ENCODE data around the gene SLC1A3.
"Not testable (repeated sequence)": the region's sequence is repeated elsewhere in the genome, so short reads cannot be mapped to it uniquely, and the experiment has no call there.

Gene SLC1A3

DNA sequence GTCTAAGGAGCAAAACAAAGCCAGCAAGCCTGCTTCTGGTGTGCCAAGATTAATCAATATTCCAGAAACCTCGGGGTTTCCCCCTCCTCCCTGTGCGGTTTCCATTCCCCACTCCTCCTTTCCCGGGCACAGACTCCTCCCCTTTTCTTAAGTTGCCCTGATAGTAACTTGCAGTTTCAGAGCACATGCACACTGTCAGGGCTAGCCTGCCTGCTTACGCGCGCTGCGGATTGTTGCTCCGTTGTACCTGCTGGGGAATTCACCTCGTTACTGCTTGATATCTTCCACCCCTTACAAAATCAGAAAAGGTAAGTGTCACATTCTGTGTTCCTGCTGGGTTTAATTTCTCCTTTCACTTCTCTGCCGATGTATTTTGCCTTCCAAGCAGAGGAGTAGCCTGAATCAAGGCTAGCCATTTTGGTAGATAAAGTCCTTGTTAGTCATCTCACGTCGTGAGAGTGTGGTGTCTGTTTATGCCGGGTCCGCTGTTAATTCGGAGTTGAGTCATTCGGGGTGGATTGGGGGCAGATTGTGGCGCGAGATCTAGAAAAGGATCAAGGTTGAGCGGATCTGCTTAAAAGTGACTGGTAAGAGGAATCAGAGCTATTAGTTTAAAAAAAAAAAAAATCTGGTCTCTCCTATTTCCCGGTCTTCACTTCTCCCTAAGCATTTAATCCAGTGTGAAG, at the start of gene SLC1A3:
Gene SLC1A3, plus strand, starts transcription at position 179 of the 686 bp plus-strand sequence. CDS start 1,818 bp downstream, outside the sequence.
- no peak for DNase-seq

DNA sequence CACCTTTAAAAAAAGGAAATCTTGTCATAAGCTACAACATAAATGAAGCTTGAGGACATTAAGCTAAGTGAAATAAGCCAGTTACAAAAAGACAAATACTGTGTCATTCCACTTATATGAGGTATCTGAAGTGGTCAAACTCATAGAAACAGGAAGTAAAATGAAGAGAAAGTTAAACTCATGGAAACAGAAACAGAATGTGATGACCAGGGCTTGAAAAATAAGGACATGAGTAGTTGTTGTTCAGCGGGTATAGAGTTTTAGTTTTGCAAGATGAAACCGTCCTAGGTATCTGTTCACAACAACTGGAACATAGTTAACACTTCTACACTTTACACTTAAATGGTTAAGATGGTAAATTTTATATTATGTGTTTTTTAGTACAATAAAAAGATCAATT, 47.8 kb upstream of the SLC1A3 start:
- DNase-seq = no peak

DNA sequence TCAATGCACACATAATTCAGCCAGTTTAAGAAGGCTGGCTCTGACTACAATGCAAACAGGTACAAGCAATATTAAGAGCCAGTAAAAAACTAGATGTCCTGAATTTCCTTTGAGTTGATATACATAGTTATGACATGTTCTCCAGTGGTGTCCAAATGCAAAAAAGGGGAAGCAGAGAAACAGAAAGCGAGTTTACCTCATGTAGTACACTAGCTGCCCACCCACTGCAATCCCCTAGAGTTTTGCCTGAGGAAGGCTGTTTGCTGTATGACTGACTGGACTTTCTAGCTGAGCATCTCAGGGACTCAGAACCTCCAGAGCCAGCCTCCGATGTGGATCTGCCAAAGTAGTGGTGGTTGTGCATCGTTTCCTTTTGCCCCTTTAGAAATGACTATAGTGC, 44.8 kb upstream of the SLC1A3 start:
- no peak for DNase-seq

DNA sequence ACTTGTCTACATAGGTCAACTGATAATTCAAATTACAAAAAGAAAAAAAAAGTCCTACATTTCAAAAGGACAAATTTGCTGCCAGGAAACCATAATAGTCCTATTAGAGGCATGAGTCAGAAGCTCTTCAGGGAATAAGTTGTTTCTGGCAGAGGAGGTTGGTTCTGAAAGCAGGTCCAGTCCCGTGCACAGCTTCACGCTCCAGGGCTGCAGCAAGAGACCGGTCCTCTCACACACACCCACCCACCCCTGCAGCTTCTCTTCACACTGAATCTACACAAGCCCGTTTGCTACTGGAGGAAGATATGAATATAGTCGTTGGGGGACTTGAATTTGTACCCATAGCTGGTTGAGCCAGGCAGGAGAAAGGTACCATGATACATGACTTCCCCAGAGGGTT, 36.9 kb upstream of the SLC1A3 start:
- no peak for DNase-seq

DNA sequence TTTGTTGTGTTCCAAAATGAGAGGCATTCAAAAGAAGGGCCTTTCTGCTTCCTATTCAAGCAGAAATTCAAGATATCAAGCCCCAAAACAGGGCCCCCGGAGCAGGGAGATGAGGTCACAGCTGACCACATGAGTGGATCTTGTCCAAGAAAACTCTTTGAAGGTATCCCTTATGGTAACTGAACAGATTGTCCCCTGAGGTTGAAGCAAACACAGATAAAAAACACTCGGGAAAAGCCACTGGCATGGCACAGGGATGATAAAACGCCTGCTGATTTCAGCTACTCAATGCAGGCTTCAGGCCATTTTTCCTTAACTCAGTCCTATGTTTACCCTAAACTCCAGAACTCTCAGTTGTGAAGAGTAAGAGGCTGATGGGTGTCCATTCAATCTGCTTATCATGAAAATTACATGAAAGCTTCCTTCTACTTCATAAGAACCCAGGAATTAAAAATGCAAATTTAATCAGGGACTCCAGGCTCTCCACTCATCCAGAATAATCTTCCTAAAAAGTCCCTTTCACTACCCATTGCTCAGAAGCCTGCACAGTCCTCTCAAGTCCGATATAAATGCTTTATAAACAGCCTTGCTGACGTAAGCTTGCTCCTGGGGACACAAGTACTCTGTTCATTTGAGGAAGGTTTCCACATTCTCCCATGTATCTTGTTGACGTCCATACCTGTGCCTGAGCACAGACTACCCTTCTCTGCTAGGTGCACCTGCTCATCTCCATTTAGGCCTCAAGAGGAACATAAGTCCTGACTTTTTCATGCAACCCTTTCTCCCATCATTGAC, 35.9 kb upstream of the SLC1A3 start:
- no peak for DNase-seq

DNA sequence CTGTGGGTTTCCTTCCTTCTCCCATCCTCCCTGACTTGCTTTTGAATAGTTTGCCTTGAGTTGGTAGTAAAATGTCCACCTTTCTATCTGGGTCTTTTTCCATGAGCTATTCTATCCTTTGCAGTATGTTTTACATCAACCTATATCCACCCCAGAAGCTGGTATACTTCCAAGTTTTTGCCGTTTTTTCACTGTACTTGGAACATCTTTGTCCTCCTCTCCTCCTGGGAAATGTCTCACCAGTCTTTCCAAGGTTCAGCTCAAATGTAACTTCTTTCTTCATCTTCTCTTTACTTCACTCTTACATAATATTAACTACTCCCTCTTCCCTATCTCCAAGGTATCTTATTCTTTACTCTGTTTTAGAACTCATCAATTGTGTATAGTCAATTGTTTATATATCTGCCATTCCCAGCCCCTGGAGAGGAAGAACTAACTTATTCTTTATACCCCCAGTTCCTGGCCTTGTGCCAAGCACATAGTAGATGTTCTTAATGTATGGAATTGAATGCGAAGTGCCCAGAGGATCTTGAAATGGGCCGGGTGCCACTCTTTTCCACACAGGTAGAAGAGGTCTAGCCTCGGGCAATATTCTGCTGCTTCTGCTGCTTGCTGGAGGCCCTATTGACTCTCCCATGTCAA, 34.9 kb upstream of the SLC1A3 start:
- no peak for DNase-seq

DNA sequence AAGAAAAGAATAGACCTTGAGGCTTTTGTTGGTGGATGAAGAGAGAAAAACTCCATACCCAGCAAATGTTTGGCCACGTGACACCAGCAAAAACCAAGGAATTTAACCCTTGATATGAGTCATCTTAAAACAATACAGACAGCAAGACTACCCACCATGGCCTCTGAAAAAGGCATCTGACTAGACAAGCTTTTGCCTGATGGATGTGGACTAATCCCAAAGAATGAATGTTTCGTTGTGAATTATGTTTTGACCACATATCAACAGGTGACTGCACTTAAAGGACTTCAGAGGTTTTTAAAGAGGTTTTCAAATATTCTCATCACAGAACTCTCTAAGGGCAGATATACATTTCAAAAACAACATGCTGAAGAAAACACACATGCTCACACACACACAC, 33.0 kb upstream of the SLC1A3 start:
- no peak for DNase-seq

DNA sequence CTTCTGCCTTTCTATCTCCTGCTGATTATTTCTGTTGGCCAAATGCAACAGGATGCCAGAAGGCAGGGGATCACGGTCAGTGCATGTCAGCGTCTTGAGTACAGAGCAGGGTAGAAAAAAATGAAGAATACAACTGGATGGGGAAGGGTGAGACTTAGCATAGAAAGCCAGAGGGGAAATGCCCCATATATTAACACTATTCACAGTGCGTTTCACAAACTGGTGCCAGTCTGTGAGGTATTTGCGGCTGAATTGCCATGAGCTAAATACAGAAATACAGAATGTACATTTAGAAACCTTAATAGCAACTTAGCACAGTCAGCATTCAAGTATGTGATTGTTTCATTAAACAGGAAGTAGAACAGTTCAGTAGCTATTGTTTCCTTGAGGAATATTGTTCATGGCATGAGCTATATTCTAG, 31.0 kb upstream of the SLC1A3 start:
- no peak for DNase-seq

DNA sequence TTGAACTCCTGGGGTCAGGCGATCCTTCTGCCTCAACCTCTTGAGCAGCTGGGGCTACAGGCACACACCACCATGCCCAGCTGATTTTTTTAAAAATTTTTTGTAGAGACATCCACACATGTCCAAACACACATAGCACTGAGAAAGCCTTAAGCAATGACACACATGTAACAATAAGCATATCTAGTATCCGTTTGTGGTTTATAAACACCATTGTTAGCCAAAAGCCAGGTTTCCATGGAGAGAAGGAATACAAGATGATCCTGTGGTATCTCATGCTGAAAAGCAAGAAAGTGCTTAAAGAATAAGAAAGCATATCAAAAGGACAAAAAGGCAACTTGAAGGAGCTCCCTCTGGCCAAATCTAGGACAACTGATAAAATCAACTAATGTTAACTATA, 29.7 kb upstream of the SLC1A3 start:
- DNase-seq = no peak

DNA sequence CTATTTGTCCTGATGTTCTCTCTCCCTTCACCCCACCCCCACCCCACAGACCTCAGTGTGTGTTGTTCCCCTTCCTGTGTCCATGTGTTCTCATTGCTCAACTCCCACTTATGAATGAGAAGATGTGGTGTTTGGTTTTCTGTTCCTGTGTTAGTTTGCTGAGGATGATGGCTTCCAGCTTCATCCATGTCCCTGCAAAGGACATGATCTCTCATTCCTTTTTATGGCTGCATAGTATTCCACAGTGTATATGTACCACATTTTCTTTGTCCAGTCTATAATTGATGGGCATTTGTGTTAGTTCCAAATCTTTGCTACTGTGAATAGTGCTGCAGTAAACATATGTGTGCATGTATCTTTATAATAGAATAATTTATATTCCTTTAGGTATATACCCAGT, 26.5 kb upstream of the SLC1A3 start:
- DNase-seq = not testable (repeated sequence)

DNA sequence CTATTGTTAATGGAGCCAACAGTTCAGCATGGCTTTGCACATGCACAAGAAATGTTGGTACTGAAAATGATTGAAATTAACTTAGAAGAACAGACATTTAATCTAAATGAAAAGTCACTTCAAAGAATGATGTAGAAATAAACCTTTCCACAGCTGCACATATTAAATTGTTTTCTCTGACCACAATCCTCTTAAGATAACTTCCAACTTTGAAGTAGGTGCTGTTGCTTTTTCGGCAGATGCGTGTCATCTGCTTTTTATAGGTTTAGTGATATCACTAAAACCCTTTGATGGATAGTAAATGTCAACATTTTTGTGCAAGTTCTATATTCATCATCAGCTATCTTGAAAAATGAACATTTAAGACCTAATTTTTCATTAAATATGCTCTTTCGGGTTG, 25.3 kb upstream of the SLC1A3 start:
- DNase-seq = no peak

DNA sequence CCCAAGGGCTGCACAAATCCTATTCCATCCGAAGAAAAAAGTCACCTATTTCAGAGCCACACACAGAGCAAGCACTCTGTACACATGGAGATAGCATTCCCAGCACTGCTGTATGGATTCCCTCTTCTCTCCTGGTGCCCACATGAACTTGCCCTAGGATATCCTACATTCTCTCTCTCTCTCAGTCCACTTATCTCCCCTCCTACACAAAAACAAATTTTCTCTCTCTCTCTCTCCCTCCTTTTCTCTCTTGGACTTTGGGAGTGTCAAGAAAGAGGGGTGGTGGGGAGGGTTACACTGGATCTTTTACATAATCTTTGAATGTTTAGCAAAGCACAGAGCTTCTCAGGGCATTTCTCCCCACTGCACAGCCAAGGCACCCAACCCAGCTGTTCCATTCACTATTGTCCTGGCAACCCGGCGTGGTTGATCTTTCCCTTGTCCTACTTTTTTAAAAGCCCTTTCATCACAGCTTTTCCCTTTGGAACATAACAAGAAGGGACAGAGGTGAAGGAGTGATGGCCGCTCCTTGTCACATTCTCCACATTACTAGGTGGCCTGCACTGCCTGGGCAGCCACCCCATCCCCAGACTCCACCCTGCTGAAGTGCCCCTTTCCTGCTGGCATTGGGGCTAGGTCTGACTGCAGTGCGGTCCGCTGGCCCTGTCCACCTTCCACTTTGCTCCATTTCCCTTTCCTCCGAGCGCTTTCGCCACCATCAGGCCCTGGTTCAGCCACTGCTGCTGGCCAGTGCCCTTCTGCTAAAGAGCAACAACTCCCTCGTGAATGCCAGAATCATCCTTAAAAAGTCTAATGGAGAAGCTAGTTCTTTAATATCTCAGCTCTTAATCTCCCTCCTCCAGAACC, 22.2 kb upstream of the SLC1A3 start:
- DNase-seq = no peak

DNA sequence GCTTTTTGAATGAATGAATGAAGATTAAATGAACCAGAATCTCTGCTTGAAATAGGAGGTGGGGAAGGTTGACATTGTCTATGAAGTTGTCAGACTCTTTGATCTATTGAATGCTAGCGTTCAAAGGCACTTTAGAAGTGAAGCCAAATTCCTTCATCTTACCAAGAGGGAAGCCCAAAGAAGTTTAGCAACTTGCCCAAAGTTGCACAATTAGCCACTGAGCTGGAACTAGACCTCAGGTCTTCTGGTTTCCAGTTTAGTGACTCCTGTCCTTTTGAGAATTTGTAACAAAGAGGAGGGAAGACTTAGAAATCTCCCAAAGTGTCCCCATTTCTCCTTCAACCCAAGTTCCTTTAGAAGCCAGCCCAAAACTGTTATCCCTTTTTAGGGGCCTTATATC, 20.7 kb upstream of the SLC1A3 start:
- no peak for DNase-seq

DNA sequence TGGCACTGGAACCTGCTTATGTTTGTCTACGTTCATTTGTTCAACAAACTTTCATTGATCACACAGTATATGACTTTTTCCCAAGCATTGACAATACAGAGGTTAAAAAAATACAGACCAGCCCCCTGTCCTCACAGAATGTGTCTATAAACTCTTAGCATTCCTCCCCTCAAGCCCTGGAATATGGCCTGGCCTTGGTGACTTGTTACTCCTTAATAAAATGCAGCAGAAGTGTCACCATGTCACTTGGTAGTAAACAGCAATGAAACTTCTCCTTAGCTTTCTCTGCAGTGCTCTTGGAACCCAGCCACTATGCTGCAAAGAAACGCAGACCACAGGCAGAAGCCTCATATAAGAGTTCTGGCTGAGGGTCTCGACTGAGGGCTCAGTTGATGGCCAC, 19.1 kb upstream of the SLC1A3 start:
- DNase-seq = no peak

DNA sequence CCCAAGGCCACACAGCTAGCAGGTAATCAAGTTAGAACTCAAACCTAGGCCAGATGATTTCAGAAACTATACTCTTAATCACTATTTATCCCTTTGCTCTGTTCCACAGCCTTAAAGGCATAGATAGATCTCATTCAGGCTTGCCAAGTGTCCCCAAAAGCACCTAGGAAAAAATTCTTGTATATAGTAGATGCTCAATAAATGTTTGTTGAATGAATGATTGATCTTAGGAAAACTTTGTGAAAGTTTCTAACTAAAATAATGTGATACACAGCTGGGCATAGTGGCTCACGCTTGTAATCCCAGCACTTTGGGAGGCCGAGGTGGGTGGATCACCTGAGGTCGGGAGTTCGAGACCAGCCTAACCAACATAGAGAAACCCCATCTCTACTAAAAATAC, 16.7 kb upstream of the SLC1A3 start:
- DNase-seq = not testable (repeated sequence)

DNA sequence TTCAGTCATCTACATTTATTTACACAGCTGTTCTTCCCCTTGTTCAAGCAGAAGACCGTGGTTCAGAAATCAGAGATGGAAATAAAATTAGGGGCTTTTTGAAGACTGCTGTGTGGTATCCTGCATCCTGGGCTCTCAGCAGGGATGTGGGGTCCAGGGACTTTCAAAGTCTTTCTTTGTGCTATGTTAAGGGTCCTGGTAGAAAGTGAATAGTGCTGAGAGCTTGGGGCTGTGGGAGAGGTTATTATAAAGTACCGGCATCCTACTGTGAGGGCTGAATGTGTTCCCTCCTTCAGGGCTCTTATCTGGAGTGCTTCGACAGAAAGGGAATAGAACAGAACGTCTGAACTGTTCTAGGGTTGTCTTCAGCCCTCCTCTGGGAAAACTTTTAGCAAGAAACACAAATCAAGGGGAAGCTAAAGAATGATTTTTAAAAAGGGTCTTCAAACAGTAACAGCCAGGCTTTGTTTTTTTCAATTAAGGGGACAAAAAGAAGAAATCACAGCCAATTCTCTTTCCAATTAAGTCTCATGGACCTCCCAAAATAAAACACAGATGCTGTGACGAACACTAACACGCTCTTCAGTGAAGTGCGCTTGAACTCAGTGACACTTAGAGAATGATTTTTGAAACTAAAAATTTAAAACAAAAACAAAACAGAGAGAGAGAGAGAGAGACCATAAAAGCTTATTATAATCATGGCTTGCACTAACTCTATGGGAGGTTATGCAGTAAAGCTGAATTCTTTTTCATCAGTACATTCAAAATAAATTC, 15.7 kb upstream of the SLC1A3 start:
- no peak for DNase-seq

DNA sequence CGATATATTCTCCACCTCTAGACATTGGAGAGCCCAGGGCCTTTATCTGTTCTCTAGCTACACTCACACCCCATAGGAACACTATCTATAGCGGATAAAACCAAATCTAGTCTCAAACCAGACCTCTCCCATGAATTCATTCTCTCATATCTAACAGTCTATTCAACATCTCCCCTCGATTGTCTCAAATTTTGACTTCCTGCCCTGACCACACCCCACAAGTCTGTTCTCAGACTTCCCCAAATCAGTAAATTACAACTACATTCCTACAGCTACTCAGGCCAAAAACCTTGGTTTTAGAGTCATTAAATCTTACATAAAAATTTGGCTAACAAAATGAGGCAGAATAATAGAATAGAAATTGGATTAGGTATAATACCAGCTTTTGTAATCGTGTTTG, 12.5 kb upstream of the SLC1A3 start:
- no peak for DNase-seq

DNA sequence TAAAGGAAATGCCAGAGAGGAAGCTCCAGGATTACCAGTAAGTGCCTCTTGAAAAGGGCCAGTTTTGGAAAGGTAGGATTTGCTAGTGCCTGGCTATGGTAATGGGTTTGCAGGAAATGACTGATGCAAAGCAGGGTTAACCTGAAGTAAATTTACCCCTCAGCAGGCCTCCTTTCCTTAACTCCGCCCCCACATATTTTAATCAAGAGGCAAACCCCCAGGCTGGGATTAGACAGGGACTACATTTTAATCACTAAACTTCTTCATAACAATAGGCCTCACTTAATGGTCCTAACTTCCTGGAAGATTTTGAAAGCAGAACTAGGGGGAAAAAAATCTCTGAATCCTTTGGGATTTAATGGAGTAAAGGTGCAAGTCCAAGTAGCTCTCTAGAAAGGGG, 10.2 kb upstream of the SLC1A3 start:
- no peak for DNase-seq

DNA sequence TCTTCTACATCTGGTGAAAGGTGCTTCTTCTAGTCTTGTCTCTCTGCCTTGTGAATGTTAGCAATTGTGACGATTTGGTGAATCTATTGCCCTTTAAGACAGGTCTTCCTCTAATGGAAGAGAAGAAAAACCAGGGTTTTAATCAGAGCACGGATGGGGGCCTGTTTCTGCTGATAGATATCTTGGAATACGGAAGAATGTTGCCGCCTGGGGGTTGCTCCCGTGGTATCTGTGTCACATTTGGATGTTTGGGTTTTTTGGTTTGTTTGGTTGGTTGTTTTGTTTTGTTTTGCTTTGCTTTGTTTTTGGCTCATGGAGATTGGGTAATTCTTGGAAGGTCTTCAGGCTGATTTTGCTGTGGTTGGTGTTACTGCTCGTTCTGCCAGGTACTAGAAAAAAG, 9.7 kb upstream of the SLC1A3 start:
- DNase-seq = no peak

DNA sequence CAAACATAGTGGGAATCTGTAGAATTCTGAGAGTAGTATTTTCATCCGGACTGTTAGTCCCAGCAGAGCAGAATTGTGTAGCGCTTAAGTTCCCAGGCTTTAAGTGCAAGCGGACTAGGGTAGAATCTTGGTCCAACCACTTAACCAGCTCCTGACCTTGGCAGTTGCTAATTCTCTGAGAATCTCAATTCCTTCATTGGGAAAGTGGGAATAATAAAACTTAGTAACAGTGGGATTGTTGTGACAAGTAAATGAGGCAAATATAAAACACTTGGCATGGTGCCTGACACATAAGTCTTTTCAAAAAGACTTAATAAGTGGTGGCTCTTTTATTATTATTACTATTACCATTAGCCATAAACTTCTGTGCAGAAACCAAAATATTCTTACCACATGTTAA, 8.4 kb upstream of the SLC1A3 start:
- DNase-seq = no peak

DNA sequence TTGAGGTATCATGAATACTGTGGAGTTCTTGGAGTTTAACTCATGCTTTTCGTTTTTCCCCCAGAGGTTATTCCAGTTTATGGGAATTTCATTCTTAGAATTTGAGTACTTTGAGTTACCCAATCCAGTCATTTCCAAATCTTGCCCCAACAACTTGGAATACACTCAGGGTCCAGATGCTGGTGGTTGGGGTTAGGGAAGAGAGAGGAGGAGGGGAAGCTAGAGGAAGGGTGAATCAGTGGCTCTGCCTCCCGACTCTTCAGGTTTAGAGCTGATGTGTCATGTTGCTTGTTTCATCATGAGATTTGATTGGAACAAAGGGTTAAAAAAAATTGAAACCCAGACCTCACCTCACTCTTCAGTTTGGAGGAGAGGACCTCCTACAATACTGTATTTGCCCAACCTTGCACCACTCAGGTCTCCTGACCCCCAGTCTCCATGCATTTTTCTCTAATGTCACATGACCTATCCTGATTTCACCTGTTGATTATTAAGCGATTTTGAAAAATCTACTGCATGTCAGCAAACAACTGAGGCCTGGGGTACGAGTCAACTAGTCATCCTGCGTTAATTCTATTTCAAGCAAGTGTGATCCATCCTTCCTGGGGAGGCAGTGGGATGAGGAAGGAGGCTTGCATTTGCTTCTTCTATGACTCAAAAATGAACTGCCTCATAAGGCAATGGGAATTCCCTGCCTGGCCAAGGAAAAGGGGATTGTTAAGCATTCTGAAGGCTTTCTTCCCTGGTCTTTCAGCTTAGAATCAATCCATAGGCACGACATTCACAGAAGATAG, 6.2 kb upstream of the SLC1A3 start:
- DNase-seq = no peak

Data from NCI-H1436 treated with DMSO at 0.1 percent for 48 hours (cell line).